Superior temporal gyrus (tissue), 1 donor: ENCODE results near the gene PRSS23.
"Not testable (repeated sequence)": the region's sequence is repeated elsewhere in the genome, so short reads cannot be mapped to it uniquely, and the experiment has no call there.

ENCODE experiments used
- DNase-seq: peaks from one replicate; pipeline ENCODE4 v3.0.0-alpha.2; 2016; ENCODE audit errors: extremely low spot score

Gene PRSS23

GRCh38 chr11:86814775-86815174 is 14.4 kb downstream of the PRSS23 start:
- DNase-seq: no peak

GRCh38 chr11:86815726-86816125 is 15.4 kb downstream of the PRSS23 start:
- DNase-seq: no peak

- no peak for DNase-seq
Measured at GRCh38 chr11:86816251-86816726, 15.9 kb downstream of the PRSS23 start.

GRCh38 chr11:86818462-86819192 is 18.3 kb downstream of the PRSS23 start:
- peak; percentile 90 for DNase-seq

- not testable (repeated sequence) for DNase-seq
Measured at GRCh38 chr11:86824139-86824538, 23.8 kb downstream of the PRSS23 start.

GRCh38 chr11:86834376-86834775 is 34.0 kb downstream of the PRSS23 start:
- DNase-seq: not testable (repeated sequence)

GRCh38 chr11:86844762-86845508 is 44.6 kb downstream of the PRSS23 start:
- not testable (repeated sequence) for DNase-seq

- no peak for DNase-seq
Measured at GRCh38 chr11:86848132-86848531, 47.8 kb downstream of the PRSS23 start.

- DNase-seq: no peak
Measured at GRCh38 chr11:86849679-86850078, 49.3 kb downstream of the PRSS23 start.
